Measurements from ENCODE around the gene IL2RA.

DNA sequence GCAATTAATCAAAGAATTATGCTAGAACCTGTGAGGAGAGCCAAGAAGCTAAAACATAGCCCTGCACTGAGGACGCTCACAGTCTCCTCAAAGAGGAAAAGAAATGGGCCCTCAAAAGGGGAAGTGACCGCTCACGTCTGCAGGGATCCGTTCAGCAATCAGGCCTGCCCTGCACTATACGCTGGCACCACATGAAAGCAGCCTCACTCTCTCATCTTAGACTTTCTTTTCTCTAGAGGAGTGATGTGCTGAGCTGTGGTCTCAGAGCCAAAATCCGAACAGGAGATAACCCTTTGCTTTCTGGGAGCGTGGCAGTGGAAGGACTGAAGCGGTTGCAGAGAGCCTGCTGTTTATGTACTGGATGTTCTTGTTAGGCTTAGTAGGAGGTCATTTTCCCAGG lies 6.3 kb upstream of the IL2RA start:
- TF ChIP-seq, protein P1, sequence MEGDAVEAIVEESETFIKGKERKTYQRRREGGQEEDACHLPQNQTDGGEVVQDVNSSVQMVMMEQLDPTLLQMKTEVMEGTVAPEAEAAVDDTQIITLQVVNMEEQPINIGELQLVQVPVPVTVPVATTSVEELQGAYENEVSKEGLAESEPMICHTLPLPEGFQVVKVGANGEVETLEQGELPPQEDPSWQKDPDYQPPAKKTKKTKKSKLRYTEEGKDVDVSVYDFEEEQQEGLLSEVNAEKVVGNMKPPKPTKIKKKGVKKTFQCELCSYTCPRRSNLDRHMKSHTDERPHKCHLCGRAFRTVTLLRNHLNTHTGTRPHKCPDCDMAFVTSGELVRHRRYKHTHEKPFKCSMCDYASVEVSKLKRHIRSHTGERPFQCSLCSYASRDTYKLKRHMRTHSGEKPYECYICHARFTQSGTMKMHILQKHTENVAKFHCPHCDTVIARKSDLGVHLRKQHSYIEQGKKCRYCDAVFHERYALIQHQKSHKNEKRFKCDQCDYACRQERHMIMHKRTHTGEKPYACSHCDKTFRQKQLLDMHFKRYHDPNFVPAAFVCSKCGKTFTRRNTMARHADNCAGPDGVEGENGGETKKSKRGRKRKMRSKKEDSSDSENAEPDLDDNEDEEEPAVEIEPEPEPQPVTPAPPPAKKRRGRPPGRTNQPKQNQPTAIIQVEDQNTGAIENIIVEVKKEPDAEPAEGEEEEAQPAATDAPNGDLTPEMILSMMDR (IDR thresholded peaks at IDR 0.05) = no peak
- TF ChIP-seq POLR2A (IDR thresholded peaks at IDR 0.05) (no peak), POLR2AphosphoS5 (IDR thresholded peaks at IDR 0.05) (no peak)

Data from breast epithelium (tissue), 3 donors.